GM12878 (cell line): Measurements from ENCODE around the gene NUP210L. TPM values are rescaled to one million over a fixed set of nuclear protein-coding genes. Genes with fewer than 3 reads are reported as not detected.

Source experiments
- ATF7 ChIP-seq: fragments of 450-650 bp; IDR thresholded peaks from 2 replicates; pipeline ENCODE4 v1.6.1; 2016; ENCODE audit warnings: low read depth, mild to moderate bottlenecking
- CHD1 ChIP-seq: IDR thresholded peaks from 2 replicates; pipeline ENCODE4 v1.6.1; 2012; ENCODE audit warnings: low read depth, low read length, improper control_type of control experiment
- FOXM1 ChIP-seq: IDR thresholded peaks from 2 replicates; pipeline ENCODE4 v1.6.1; 2012; ENCODE audit warnings: low read depth, mild to moderate bottlenecking, inconsistent platforms, low read length, moderate library complexity
- JUND ChIP-seq: IDR thresholded peaks from 2 replicates; pipeline ENCODE4 v1.6.1; 2012; ENCODE audit warnings: low read depth, mild to moderate bottlenecking, low read length, improper control_type of control experiment, moderate library complexity
- KAT2A ChIP-seq: conservative IDR thresholded peaks from 2 replicates; pipeline ENCODE4 v1.6.1; 2011; ENCODE audit warnings: low read depth, low read length; ENCODE audit not compliant: control insufficient read depth
- MEF2A ChIP-seq: IDR thresholded peaks from 2 replicates; pipeline ENCODE4 v1.6.1; 2011; ENCODE audit warnings: low read depth, mild to moderate bottlenecking, low read length, moderate library complexity; ENCODE audit not compliant: insufficient read depth
- NR2F1 ChIP-seq: fragments of 450-650 bp; conservative IDR thresholded peaks from 2 replicates; pipeline ENCODE4 v1.6.1; 2017; ENCODE audit warnings: mild to moderate bottlenecking
- POU2F2 ChIP-seq: IDR thresholded peaks from 3 replicates; pipeline ENCODE4 v1.6.1; 2011; ENCODE audit warnings: low read depth, mild to moderate bottlenecking, low read length, borderline replicate concordance
- SPI1 ChIP-seq: IDR thresholded peaks from 2 replicates; pipeline ENCODE4 v1.6.1; 2011; ENCODE audit warnings: low read depth, mild to moderate bottlenecking, low read length, moderate library complexity, borderline replicate concordance; ENCODE audit not compliant: insufficient read depth
- STAT3 ChIP-seq: IDR thresholded peaks from 2 replicates; pipeline ENCODE4 v1.6.1; 2011; ENCODE audit warnings: low read depth, low read length, improper control_type of control experiment
- TCF12 ChIP-seq: IDR thresholded peaks from 2 replicates; pipeline ENCODE4 v1.6.1; 2011; ENCODE audit warnings: low read depth, mild to moderate bottlenecking, low read length
- YBX1 ChIP-seq: fragments of 450-650 bp; IDR thresholded peaks from 2 replicates; pipeline ENCODE4 v1.6.1; 2016; ENCODE audit warnings: antibody characterized with exemption
- YY1 ChIP-seq: IDR thresholded peaks from 2 replicates; pipeline ENCODE4 v1.6.1; 2011; ENCODE audit warnings: low read depth, mild to moderate bottlenecking, low read length
- ZZZ3 ChIP-seq: IDR thresholded peaks from 2 replicates; pipeline ENCODE4 v1.6.1; 2011; ENCODE audit warnings: low read depth; ENCODE audit not compliant: control insufficient read depth, insufficient read length
- polyA plus RNA-seq, 11 experiments: library from polyadenylated mRNA; depleted of rRNA in 4 of 11; unstranded in 6 of 11; stranded (reverse) in 5 of 11; fragments of >200 nt; fragmentation: Nextera tagmentation in 4 of 11; fragmentation: Illumina TruSeq in 1 of 11; extraction: Ambion mirVana in 4 of 11; extraction: Trizol in 1 of 11; gene quantifications; 1 replicate in 1 of 11; 2 replicates in 10 of 11; pipeline versions ENCODE4 v1.2.1 to v1.2.3, GENCODE V29; 2011 to 2016; ENCODE audit warnings: inconsistent platforms in 2 of 11, missing spikeins in 2 of 11, low read depth in 1 of 11
- total RNA-seq, 4 experiments: library from RNA; depleted of rRNA in 3 of 4; stranded (reverse); fragments of >200 nt in 3 of 4; fragmentation: Illumina TruSeq in 1 of 4; extraction: Trizol in 1 of 4; gene quantifications; 2 replicates each; pipeline versions ENCODE4 v1.2.1 to v1.2.3, GENCODE V29; 2013 to 2021
- TF ChIP-seq, protein P1 (sequence below): fragments of 150-350 bp; IDR thresholded peaks from 2 replicates; pipeline ENCODE4 v1.6.1; 2016; ENCODE audit warnings: low read depth, low read length
- TF ChIP-seq, protein P2 (sequence below): fragments of 450-650 bp; IDR thresholded peaks from 2 replicates; pipeline ENCODE4 v1.6.1; 2017; ENCODE audit warnings: mild to moderate bottlenecking, moderate library complexity
- TF ChIP-seq, protein P3 (sequence below): fragments of 450-650 bp; IDR thresholded peaks from 2 replicates; pipeline ENCODE4 v1.6.1; 2014; ENCODE audit warnings: mild to moderate bottlenecking
- TF ChIP-seq, protein P4 (sequence below): fragments of 450-650 bp; formaldehyde crosslinking; IDR thresholded peaks from 2 replicates; pipeline ENCODE4 v1.4.0; 2020; ENCODE audit warnings: mild to moderate bottlenecking, moderate library complexity

NUP210L gene
- total and polyA plus RNA-seq, 10 of the 15 experiments (the other 5 are each of a cell fraction or from before 2014, with no cell fraction given), result 0.04 to 0.08 (median 0.07) TPM; not detected in 7

DNA sequence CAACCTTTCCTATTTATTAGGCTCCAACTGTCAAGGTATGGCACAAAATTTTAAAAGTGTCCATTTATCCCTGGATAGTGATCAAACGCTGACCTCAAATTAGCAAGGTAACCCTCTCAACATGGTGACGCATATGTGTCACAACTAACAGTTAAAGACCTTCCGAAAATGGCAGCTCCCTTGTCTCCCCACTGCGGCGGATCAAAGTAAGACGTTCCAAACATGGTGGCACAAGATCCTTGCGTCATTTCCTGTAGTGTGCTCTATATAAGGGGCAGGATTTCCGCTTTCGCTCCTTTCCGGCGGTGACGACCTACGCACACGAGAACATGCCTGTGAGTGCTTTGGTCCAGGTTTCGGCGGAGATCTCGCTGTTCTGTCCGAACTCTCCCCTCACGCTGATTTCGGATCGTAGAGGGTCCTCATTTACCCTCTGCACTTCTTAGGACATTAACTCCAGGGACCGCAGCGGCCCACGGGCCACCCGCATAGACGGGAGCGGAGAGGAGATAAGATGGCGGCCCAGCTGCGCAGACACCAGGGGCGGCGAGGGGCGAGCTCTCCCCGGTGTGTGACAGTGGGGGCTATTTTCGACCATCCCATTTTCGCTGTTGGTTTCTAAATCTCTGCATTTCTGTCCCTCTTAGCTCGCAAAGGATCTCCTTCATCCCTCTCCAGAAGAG lies 164.3 kb downstream of the NUP210L start, which contains the start of gene RPS27 (continued):
- TF ChIP-seq YBX1 (no peak), FOXM1 (peak; percentile 68; the same call in 1 of the 2 replicates), TCF12 (peak; percentile 87; the same call in 1 of the 2 replicates), ATF7 (peak; percentile 91), STAT3 (no peak), SPI1 (no peak), POU2F2 (peak; percentile 99), YY1 (peak; percentile 98), CHD1 (peak; percentile 78; the same call in 1 of the 2 replicates), ZZZ3 (no peak), NR2F1 (no peak), JUND (no peak; the same call in 1 of the 2 replicates), KAT2A (no peak), MEF2A (peak; percentile 33; the same call in 1 of the 2 replicates)
- TF ChIP-seq, protein P1, sequence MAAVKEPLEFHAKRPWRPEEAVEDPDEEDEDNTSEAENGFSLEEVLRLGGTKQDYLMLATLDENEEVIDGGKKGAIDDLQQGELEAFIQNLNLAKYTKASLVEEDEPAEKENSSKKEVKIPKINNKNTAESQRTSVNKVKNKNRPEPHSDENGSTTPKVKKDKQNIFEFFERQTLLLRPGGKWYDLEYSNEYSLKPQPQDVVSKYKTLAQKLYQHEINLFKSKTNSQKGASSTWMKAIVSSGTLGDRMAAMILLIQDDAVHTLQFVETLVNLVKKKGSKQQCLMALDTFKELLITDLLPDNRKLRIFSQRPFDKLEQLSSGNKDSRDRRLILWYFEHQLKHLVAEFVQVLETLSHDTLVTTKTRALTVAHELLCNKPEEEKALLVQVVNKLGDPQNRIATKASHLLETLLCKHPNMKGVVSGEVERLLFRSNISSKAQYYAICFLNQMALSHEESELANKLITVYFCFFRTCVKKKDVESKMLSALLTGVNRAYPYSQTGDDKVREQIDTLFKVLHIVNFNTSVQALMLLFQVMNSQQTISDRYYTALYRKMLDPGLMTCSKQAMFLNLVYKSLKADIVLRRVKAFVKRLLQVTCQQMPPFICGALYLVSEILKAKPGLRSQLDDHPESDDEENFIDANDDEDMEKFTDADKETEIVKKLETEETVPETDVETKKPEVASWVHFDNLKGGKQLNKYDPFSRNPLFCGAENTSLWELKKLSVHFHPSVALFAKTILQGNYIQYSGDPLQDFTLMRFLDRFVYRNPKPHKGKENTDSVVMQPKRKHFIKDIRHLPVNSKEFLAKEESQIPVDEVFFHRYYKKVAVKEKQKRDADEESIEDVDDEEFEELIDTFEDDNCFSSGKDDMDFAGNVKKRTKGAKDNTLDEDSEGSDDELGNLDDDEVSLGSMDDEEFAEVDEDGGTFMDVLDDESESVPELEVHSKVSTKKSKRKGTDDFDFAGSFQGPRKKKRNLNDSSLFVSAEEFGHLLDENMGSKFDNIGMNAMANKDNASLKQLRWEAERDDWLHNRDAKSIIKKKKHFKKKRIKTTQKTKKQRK, result no peak
- TF ChIP-seq, protein P2, sequence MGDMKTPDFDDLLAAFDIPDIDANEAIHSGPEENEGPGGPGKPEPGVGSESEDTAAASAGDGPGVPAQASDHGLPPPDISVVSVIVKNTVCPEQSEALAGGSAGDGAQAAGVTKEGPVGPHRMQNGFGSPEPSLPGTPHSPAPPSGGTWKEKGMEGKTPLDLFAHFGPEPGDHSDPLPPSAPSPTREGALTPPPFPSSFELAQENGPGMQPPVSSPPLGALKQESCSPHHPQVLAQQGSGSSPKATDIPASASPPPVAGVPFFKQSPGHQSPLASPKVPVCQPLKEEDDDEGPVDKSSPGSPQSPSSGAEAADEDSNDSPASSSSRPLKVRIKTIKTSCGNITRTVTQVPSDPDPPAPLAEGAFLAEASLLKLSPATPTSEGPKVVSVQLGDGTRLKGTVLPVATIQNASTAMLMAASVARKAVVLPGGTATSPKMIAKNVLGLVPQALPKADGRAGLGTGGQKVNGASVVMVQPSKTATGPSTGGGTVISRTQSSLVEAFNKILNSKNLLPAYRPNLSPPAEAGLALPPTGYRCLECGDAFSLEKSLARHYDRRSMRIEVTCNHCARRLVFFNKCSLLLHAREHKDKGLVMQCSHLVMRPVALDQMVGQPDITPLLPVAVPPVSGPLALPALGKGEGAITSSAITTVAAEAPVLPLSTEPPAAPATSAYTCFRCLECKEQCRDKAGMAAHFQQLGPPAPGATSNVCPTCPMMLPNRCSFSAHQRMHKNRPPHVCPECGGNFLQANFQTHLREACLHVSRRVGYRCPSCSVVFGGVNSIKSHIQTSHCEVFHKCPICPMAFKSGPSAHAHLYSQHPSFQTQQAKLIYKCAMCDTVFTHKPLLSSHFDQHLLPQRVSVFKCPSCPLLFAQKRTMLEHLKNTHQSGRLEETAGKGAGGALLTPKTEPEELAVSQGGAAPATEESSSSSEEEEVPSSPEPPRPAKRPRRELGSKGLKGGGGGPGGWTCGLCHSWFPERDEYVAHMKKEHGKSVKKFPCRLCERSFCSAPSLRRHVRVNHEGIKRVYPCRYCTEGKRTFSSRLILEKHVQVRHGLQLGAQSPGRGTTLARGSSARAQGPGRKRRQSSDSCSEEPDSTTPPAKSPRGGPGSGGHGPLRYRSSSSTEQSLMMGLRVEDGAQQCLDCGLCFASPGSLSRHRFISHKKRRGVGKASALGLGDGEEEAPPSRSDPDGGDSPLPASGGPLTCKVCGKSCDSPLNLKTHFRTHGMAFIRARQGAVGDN, result peak; percentile 89
- TF ChIP-seq, protein P3, sequence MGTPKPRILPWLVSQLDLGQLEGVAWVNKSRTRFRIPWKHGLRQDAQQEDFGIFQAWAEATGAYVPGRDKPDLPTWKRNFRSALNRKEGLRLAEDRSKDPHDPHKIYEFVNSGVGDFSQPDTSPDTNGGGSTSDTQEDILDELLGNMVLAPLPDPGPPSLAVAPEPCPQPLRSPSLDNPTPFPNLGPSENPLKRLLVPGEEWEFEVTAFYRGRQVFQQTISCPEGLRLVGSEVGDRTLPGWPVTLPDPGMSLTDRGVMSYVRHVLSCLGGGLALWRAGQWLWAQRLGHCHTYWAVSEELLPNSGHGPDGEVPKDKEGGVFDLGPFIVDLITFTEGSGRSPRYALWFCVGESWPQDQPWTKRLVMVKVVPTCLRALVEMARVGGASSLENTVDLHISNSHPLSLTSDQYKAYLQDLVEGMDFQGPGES, result no peak
- TF ChIP-seq, protein P4, sequence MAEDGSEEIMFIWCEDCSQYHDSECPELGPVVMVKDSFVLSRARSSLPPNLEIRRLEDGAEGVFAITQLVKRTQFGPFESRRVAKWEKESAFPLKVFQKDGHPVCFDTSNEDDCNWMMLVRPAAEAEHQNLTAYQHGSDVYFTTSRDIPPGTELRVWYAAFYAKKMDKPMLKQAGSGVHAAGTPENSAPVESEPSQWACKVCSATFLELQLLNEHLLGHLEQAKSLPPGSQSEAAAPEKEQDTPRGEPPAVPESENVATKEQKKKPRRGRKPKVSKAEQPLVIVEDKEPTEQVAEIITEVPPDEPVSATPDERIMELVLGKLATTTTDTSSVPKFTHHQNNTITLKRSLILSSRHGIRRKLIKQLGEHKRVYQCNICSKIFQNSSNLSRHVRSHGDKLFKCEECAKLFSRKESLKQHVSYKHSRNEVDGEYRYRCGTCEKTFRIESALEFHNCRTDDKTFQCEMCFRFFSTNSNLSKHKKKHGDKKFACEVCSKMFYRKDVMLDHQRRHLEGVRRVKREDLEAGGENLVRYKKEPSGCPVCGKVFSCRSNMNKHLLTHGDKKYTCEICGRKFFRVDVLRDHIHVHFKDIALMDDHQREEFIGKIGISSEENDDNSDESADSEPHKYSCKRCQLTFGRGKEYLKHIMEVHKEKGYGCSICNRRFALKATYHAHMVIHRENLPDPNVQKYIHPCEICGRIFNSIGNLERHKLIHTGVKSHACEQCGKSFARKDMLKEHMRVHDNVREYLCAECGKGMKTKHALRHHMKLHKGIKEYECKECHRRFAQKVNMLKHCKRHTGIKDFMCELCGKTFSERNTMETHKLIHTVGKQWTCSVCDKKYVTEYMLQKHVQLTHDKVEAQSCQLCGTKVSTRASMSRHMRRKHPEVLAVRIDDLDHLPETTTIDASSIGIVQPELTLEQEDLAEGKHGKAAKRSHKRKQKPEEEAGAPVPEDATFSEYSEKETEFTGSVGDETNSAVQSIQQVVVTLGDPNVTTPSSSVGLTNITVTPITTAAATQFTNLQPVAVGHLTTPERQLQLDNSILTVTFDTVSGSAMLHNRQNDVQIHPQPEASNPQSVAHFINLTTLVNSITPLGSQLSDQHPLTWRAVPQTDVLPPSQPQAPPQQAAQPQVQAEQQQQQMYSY, result no peak
